HCT116 (cell line): ENCODE measurements around the gene CTNND1. TPM values are rescaled to one million over a fixed set of nuclear protein-coding genes. Genes with fewer than 3 reads are reported as not detected.
A peak's percentile ranks its signal among the peaks of the same experiment; 100 is the strongest.

Experiments used
- ATAC-seq: fragments of 200-7000 bp; cut with Tn5 transposase; 2 replicates; pipeline ENCODE4 v1.9.1; 2020; ENCODE audit warnings: mild to moderate bottlenecking, moderate library complexity
- BruUV-seq: library from RNA; stranded (reverse); fragments of 400-500 nt; replicated peaks from 2 replicates; lab custom pipeline; 2021; lab: Mats Ljungman, UMichigan
- CTCF ChIA-PET: fragments of 300-600 bp; sonication (Branson Sonifier 250); formaldehyde crosslinking; loops from one replicate; lab custom pipeline; 2021; ENCODE audit warnings: antibody characterized with exemption; lab: Charles Lee
- POLR2A ChIA-PET: fragments of 300-600, 350-600 bp; sonication (Branson Sonifier 250); formaldehyde crosslinking; loops from one replicate; lab custom pipeline; 2021; ENCODE audit warnings: antibody characterized with exemption; lab: Charles Lee
- RAD21 ChIA-PET, 2 experiments: fragments of 300-600 bp; sonication (Branson Sonifier 250); formaldehyde crosslinking; loops; one replicate each; lab custom pipeline; 2023; ENCODE audit warnings: low total read pairs in 2 of 2; ENCODE audit not compliant: uncharacterized antibody in 2 of 2, unreplicated experiment in 2 of 2, low non-redundant PET in 1 of 2; lab: Charles Lee
- DNase-seq: peaks from one replicate; pipeline ENCODE4 v3.0.0-alpha.2; 2010; ENCODE audit warnings: low read depth, low spot score
- H2AFZ ChIP-seq: fragments of 200-600 bp; shearing (Covaris generic), sonication (generic); 2 replicates; pipeline ENCODE4 v1.6.1; 2017; ENCODE audit warnings: low read depth, mixed run types, mixed read lengths, antibody characterized with exemption, low read length; ENCODE audit not compliant: poor library complexity, severe bottlenecking
- H3K27ac ChIP-seq: 2 replicates; pipeline ENCODE4 v1.5.1; 2012; ENCODE audit warnings: low read depth, low read length
- H3K27me3 ChIP-seq: fragments of 200-600 bp; sonication (generic); 2 replicates; pipeline ENCODE4 v1.6.1; 2016; ENCODE audit warnings: mixed run types, low read length, mixed read lengths; ENCODE audit not compliant: insufficient read depth
- H3K36me3 ChIP-seq, 2 experiments: fragments of 200-500 bp in 1 of 2; fragments of 200-600 bp in 1 of 2; sonication (Bioruptor generic) in 1 of 2; sonication (generic) in 1 of 2; 2 replicates each; pipeline versions ENCODE4 v1.5.1 to v1.6.1; 2014 to 2016; ENCODE audit warnings: low read length in 2 of 2, inconsistent platforms in 1 of 2, mixed read lengths in 1 of 2, mixed run types in 1 of 2; ENCODE audit not compliant: insufficient read depth in 2 of 2, control insufficient read depth in 1 of 2
- H3K4me1 ChIP-seq, 2 experiments: fragments of 200-600 bp in 1 of 2; sonication (generic) in 1 of 2; 2 replicates each; pipeline versions ENCODE4 v1.5.1 to v1.6.1; 2012 to 2017; ENCODE audit warnings: low read length in 2 of 2, inconsistent platforms in 1 of 2, mild to moderate bottlenecking in 1 of 2, mixed read lengths in 1 of 2, mixed run types in 1 of 2, moderate library complexity in 1 of 2; ENCODE audit not compliant: insufficient read depth in 2 of 2, control insufficient read depth in 1 of 2
- H3K4me2 ChIP-seq: fragments of 200-600 bp; sonication (generic); 2 replicates; pipeline ENCODE4 v1.6.1; 2017; ENCODE audit warnings: mixed run types, low read length, mixed read lengths
- H3K4me3 ChIP-seq, 2 experiments: fragments of 200-600 bp in 1 of 2; sonication (generic) in 1 of 2; replicated peaks in 1 of 2; 2 replicates each; pipeline ENCODE4 v1.5.1; 2011 to 2016; ENCODE audit warnings: low read length in 2 of 2, control low read depth in 1 of 2, low read depth in 1 of 2, mild to moderate bottlenecking in 1 of 2, mixed read lengths in 1 of 2, mixed run types in 1 of 2
- H3K79me2 ChIP-seq: fragments of 200-600 bp; sonication (generic); 2 replicates; pipeline ENCODE4 v1.6.1; 2017; ENCODE audit warnings: mild to moderate bottlenecking, mixed run types, low read length, moderate library complexity, mixed read lengths; ENCODE audit not compliant: insufficient read depth
- H3K9ac ChIP-seq: fragments of 200-600 bp; sonication (generic); 2 replicates; pipeline ENCODE4 v1.6.1; 2016; ENCODE audit warnings: low read length, mixed read lengths
- H3K9me2 ChIP-seq: fragments of 200-600 bp; sonication (generic), shearing (Covaris generic); 2 replicates; pipeline ENCODE4 v1.6.1; 2017; ENCODE audit warnings: mixed run types, mild to moderate bottlenecking, moderate library complexity; ENCODE audit not compliant: insufficient read depth
- H3K9me3 ChIP-seq, 2 experiments: fragments of 200-500 bp in 1 of 2; fragments of 200-600 bp in 1 of 2; sonication (Bioruptor generic) in 1 of 2; sonication (generic) in 1 of 2; 2 replicates each; pipeline ENCODE4 v1.6.1; 2014 to 2017; ENCODE audit warnings: low read length in 2 of 2, mixed read lengths in 2 of 2, inconsistent platforms in 1 of 2, low read depth in 1 of 2, mild to moderate bottlenecking in 1 of 2, mixed run types in 1 of 2, moderate library complexity in 1 of 2; ENCODE audit not compliant: control insufficient read depth in 1 of 2, insufficient read depth in 1 of 2
- H4K20me1 ChIP-seq: fragments of 200-600 bp; sonication (generic), shearing (Covaris generic); 2 replicates; pipeline ENCODE4 v1.6.1; 2017; ENCODE audit warnings: mixed run types, mild to moderate bottlenecking, moderate library complexity; ENCODE audit not compliant: insufficient read depth
- CBX3 ChIP-seq: IDR thresholded peaks from 2 replicates; pipeline ENCODE4 v1.6.1; 2012; ENCODE audit warnings: low read depth
- ELF1 ChIP-seq: IDR thresholded peaks from 2 replicates; pipeline ENCODE4 v1.6.1; 2012; ENCODE audit warnings: low read depth, borderline replicate concordance
- REST ChIP-seq: IDR thresholded peaks from 2 replicates; pipeline ENCODE4 v1.6.1; 2012; ENCODE audit warnings: low read depth
- YY1 ChIP-seq: IDR thresholded peaks from 2 replicates; pipeline ENCODE4 v1.6.1; 2011; ENCODE audit warnings: low read length, low read depth, moderate library complexity, mild to moderate bottlenecking; ENCODE audit not compliant: insufficient replicate concordance; ENCODE audit errors: extremely low read depth
- intact Hi-C: fragments of 100-400 bp; cut with micrococcal nuclease; formaldehyde crosslinking; loops from 2 replicates; pipeline ENCODE4 v1.10.0; 2022
- total RNA-seq: library from RNA; stranded (reverse); gene quantifications from one replicate; pipeline ENCODE4 v1.2.1, GENCODE V29; 2021; ENCODE audit not compliant: unreplicated experiment

Gene CTNND1
- total RNA-seq, 1 experiment from 2014 or later = 157 TPM

DNA sequence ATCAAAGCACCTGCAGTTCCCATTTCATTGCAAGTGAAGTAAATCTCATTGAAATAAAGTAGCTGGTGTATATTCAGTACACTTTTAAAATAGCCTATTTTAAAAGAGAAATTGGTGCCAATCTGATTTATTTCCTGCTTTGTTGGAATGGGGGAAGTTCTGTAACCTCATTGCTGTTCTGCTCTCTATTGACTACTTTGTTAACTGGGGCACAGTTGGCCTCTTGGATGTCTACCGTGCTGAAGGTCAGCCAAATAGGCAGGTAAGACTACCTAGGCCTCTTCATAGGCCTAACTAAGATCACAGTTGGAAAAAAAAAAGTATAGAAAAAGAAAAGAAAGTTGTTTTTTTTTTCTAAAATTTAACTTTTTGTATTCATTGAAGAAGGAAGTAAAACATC is 9.2 kb downstream of the CTNND1 start (continued):
- no peak for TF ChIP-seq YY1
- TF ChIP-seq ELF1 = no peak
- TF ChIP-seq REST = no peak
- no peak for TF ChIP-seq CBX3
- TF ChIP-seq, all 23 proteins: peak for 0

DNA sequence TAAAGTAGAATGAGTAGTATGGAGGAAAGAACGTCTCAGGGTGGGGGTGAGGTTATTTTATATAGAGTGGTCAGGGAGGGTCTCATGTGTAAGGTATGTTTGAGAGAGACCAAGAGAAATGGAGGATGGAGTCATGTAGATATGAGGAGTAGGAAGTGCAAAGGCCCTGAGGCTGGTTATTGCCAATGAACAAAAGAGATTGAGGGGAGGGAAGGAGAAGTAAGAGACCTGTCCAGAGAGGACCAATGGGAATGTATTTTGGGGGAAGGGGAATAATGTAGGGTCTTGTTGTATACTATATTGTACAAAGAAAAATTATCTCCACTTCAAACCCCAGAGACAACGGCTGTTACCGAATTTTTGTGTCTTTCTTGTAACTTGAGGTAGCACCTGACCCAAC is 9.8 kb downstream of the CTNND1 start:
- Histone ChIP-seq H4K20me1 (0 out of 2 replicates have a peak, but pooled peaks cover 4% of the 10 kb centered on the region), H3K4me1 (peaks cover 69 to 74% of the 10 kb centered on the region in 2 experiments)

More for the DNA sequence above, 9.8 kb downstream of the CTNND1 start:
- TF ChIP-seq YY1 = no peak
- TF ChIP-seq, all 23 proteins: peak for 0
- ChIA-PET POLR2A (interaction anchor here (0.8 to 1.3 kb wide), 2 partner anchors 9 to 10 kb away, joined by 3 to 9 read pairs; partner anchors contain the start of gene CTNND1), CTCF (interaction anchor here (1.3 to 1.7 kb wide), 2 partner anchors 8 to 29 kb away, joined by 3 read pairs; no protein-coding TSS in a partner anchor), RAD21 (no interaction called here)
- peak overlapping the region; percentile 54; the same call in 1 of the 2 replicates for H3K27ac ChIP-seq
- H2AFZ ChIP-seq = no peak overlapping the region
- intact Hi-C loops = no loop called here
- peak overlapping the region; percentile 57 for H3K4me2 ChIP-seq
- no peaks in the 10 kb centered on the region for H3K9me2 ChIP-seq
- H3K27me3 ChIP-seq = no peaks in the 10 kb centered on the region
- H3K79me2 ChIP-seq = peaks cover 98% of the 10 kb centered on the region
- no peaks in the 10 kb centered on the region for H3K36me3 ChIP-seq
- H3K9ac ChIP-seq = no peak overlapping the region
- BruUV-seq = no TSS peak
- no peak overlapping the region for H3K4me3 ChIP-seq
- no peak for ATAC-seq
- no peak for DNase-seq
- H3K9me3 ChIP-seq = no peaks in the 10 kb centered on the region
